SK-N-MC (cell line): ENCODE measurements around the gene MREG.
"Not testable (repeated sequence)": the region's sequence is repeated elsewhere in the genome, so short reads cannot be mapped to it uniquely, and the experiment has no call there.

Source experiments
- DNase-seq: peaks from one replicate; pipeline ENCODE4 v3.0.0-alpha.2; 2011; ENCODE audit warnings: low read depth, low spot score
- H3K27ac ChIP-seq: fragments of 200-600 bp; sonication (generic); 2 replicates; pipeline ENCODE4 v1.5.1; 2016; ENCODE audit warnings: mixed run types
- H3K36me3 ChIP-seq: fragments of 200-600 bp; sonication (generic); 2 replicates; pipeline ENCODE4 v1.6.1; 2017; ENCODE audit warnings: antibody characterized with exemption, low read length, mixed read lengths; ENCODE audit not compliant: insufficient read depth
- H3K4me3 ChIP-seq: fragments of 200-600 bp; sonication (generic); 2 replicates; pipeline ENCODE4 v1.5.1; 2016
- H3K9ac ChIP-seq: fragments of 200-600 bp; sonication (generic); 2 replicates; pipeline ENCODE4 v1.8.0; 2017; ENCODE audit warnings: mixed run types, mixed read lengths; ENCODE audit not compliant: insufficient read length
- H3K9me3 ChIP-seq: fragments of 200-600 bp; sonication (generic); 2 replicates; pipeline ENCODE4 v1.6.1; 2017; ENCODE audit warnings: low read depth, mild to moderate bottlenecking, antibody characterized with exemption, low read length, moderate library complexity, mixed read lengths
- EZH2 ChIP-seq: fragments of 200-600 bp; sonication (generic); IDR thresholded peaks from one replicate; pipeline ENCODE4 v1.6.1; 2017; ENCODE audit warnings: antibody characterized with exemption
- FOXP2 ChIP-seq: optimal IDR thresholded peaks from 2 replicates; pipeline ENCODE3; 2011; ENCODE audit warnings: mild to moderate bottlenecking, moderate library complexity; ENCODE audit not compliant: insufficient read depth; ENCODE audit errors: extremely low read length, control extremely low read depth
- POLR2AphosphoS5 ChIP-seq: IDR thresholded peaks from 2 replicates; pipeline ENCODE4 v1.6.1; 2012; ENCODE audit warnings: mild to moderate bottlenecking, low read depth, low read length, borderline replicate concordance

MREG gene

GRCh38 chr2:215966274-215966673 is 47.1 kb downstream of the MREG start:
- no peak for DNase-seq
- Histone ChIP-seq H3K9ac (no peak overlapping the region), H3K36me3 (no peaks in the 10 kb centered on the region; the same call in 1 of the 2 replicates), H3K4me3 (no peak overlapping the region), H3K9me3 (no peaks in the 10 kb centered on the region), H3K27ac (no peak overlapping the region)
- no peak for TF ChIP-seq POLR2AphosphoS5
- no peak for TF ChIP-seq FOXP2
- no peak for TF ChIP-seq EZH2

- H3K36me3 ChIP-seq: no peaks in the 10 kb centered on the region; the same call in 1 of the 2 replicates
- no peak for DNase-seq
- H3K9ac ChIP-seq: no peak overlapping the region
- TF ChIP-seq POLR2AphosphoS5: no peak
- H3K9me3 ChIP-seq: no peaks in the 10 kb centered on the region
- no peak overlapping the region for H3K4me3 ChIP-seq
- no peak overlapping the region for H3K27ac ChIP-seq
These were observed 47.7 kb downstream of the MREG start for GRCh38 chr2:215965532-215966165.

- TF ChIP-seq EZH2 (no peak), FOXP2 (no peak), POLR2AphosphoS5 (no peak)
These were observed 51.4 kb downstream of the MREG start for GRCh38 chr2:215961981-215962380.

GRCh38 chr2:215958257-215958656 is 55.1 kb downstream of the MREG start:
- Histone ChIP-seq H3K27ac (no peak overlapping the region), H3K4me3 (no peak overlapping the region), H3K9me3 (no peaks in the 10 kb centered on the region), H3K36me3 (no peaks in the 10 kb centered on the region), H3K9ac (no peak overlapping the region)
- no peak for DNase-seq
- TF ChIP-seq POLR2AphosphoS5 (no peak), FOXP2 (no peak), EZH2 (no peak)

More at GRCh38 chr2:215961981-215962380, 51.4 kb downstream of the MREG start:
- H3K36me3 ChIP-seq: no peaks in the 10 kb centered on the region
- no peaks in the 10 kb centered on the region for H3K9me3 ChIP-seq
- H3K9ac ChIP-seq: no peak overlapping the region
- H3K27ac ChIP-seq: no peak overlapping the region
- no peak overlapping the region for H3K4me3 ChIP-seq
- DNase-seq: no peak

- H3K27ac ChIP-seq, H3K9me3 ChIP-seq: not testable (repeated sequence)
These were observed 55.8 kb downstream of the MREG start for GRCh38 chr2:215957354-215958122.

GRCh38 chr2:215952860-215953637 is 60.3 kb downstream of the MREG start:
- no peak for TF ChIP-seq POLR2AphosphoS5
- TF ChIP-seq EZH2: no peak
- Histone ChIP-seq H3K9ac (no peak overlapping the region), H3K4me3 (no peak overlapping the region), H3K27ac (no peak overlapping the region), H3K9me3 (no peaks in the 10 kb centered on the region), H3K36me3 (no peaks in the 10 kb centered on the region)
- no peak for DNase-seq

More at GRCh38 chr2:215957354-215958122, 55.8 kb downstream of the MREG start:
- not testable (repeated sequence) for H3K9ac ChIP-seq, H3K36me3 ChIP-seq, H3K4me3 ChIP-seq, DNase-seq

GRCh38 chr2:215951558-215951957 is 61.8 kb downstream of the MREG start:
- TF ChIP-seq POLR2AphosphoS5 (no peak), FOXP2 (no peak), EZH2 (no peak)
- DNase-seq: no peak
- Histone ChIP-seq H3K9me3 (no peaks in the 10 kb centered on the region), H3K4me3 (no peak overlapping the region), H3K27ac (no peak overlapping the region), H3K9ac (no peak overlapping the region), H3K36me3 (no peaks in the 10 kb centered on the region; the same call in 1 of the 2 replicates)

GRCh38 chr2:215949991-215950404 is 63.4 kb downstream of the MREG start:
- Histone ChIP-seq H3K27ac (no peak overlapping the region), H3K9ac (no peak overlapping the region), H3K9me3 (no peaks in the 10 kb centered on the region), H3K36me3 (peaks cover 8% of the 10 kb centered on the region; the same call in 1 of the 2 replicates), H3K4me3 (no peak overlapping the region)
- no peak for DNase-seq
- TF ChIP-seq POLR2AphosphoS5 (no peak), FOXP2 (no peak), EZH2 (no peak)
